Activated CD8-positive, alpha-beta T cell treated with anti-CD3 and anti-CD28 coated beads for 36 hours (primary cell): Measurements from ENCODE around the gene IGDCC3. TPM values are rescaled to one million over a fixed set of nuclear protein-coding genes. Genes with fewer than 3 reads are reported as not detected.

Source experiments
- ATAC-seq: fragments of 200-7000 bp; cut with Tn5 transposase; one replicate; pipeline ENCODE4 v1.10.0; 2021; ENCODE audit warnings: mild to moderate bottlenecking, moderate library complexity
- CTCF ChIA-PET: fragments of 350-600 bp; sonication (Branson Sonifier 250); formaldehyde crosslinking; loops from one replicate; lab custom pipeline; 2021; ENCODE audit warnings: antibody characterized with exemption; lab: Charles Lee
- POLR2A ChIA-PET: fragments of 350-600 bp; sonication (Branson Sonifier 250); formaldehyde crosslinking; loops from one replicate; lab custom pipeline; 2021; ENCODE audit warnings: antibody characterized with exemption; lab: Charles Lee
- DNase-seq: peaks from one replicate; pipeline ENCODE4 v3.0.0-alpha.2; 2020
- H3K27ac Mint-ChIP-seq: one replicate; pipeline ENCODE4 v1.8.0; 2021; ENCODE audit warnings: mild to moderate bottlenecking, mixed read lengths
- H3K27me3 Mint-ChIP-seq: one replicate; pipeline ENCODE4 v1.8.0; 2021; ENCODE audit warnings: mixed read lengths
- H3K36me3 Mint-ChIP-seq: one replicate; pipeline ENCODE4 v1.8.0; 2021; ENCODE audit warnings: low read depth, mixed read lengths
- H3K4me1 Mint-ChIP-seq: one replicate; pipeline ENCODE4 v1.8.0; 2021; ENCODE audit warnings: low read depth, mixed read lengths
- H3K4me3 Mint-ChIP-seq: one replicate; pipeline ENCODE4 v1.8.0; 2021; ENCODE audit warnings: mild to moderate bottlenecking, moderate library complexity, mixed read lengths
- H3K9me3 Mint-ChIP-seq: one replicate; pipeline ENCODE4 v1.8.0; 2021; ENCODE audit warnings: mixed read lengths
- CTCF ChIP-seq: fragments of 200-600 bp; IDR thresholded peaks from one replicate; pipeline ENCODE4 v1.8.0; 2022; ENCODE audit warnings: antibody characterized with exemption, mild to moderate bottlenecking
- intact Hi-C: fragments of 100-400 bp; cut with micrococcal nuclease; formaldehyde crosslinking; loops from one replicate; pipeline ENCODE4 v1.10.0; 2022
- total RNA-seq, 2 experiments: library from RNA; stranded (reverse); gene quantifications; one replicate each; pipeline ENCODE4 v1.2.3, GENCODE V29; 2021

Gene IGDCC3
- total RNA-seq, 2 experiments from 2014 or later, result not detected

GRCh38 chr15:65412556-65412955 lies 34.8 kb upstream of the IGDCC3 start:
- CTCF ChIA-PET, result interaction anchor here (0.6 to 1.4 kb wide), 3 partner anchors 7 to 28 kb away, joined by 3 to 6 read pairs (median 4); no protein-coding TSS in a partner anchor
- no peaks in the 10 kb centered on the region for H3K9me3 Mint-ChIP-seq
- H3K27ac Mint-ChIP-seq, result no peak overlapping the region
- H3K4me3 Mint-ChIP-seq, result no peak overlapping the region
- no peaks in the 10 kb centered on the region for H3K36me3 Mint-ChIP-seq
- POLR2A ChIA-PET, result no interaction called here
- peaks cover 6% of the 10 kb centered on the region for H3K4me1 Mint-ChIP-seq
- H3K27me3 Mint-ChIP-seq, result peaks cover 23% of the 10 kb centered on the region
- ATAC-seq (no peak), DNase-seq (no peak)
- intact Hi-C loops, result no loop called here
- no peak for TF ChIP-seq CTCF

GRCh38 chr15:65411465-65412071 lies 33.8 kb upstream of the IGDCC3 start:
- peaks cover 6% of the 10 kb centered on the region for H3K4me1 Mint-ChIP-seq
- H3K9me3 Mint-ChIP-seq, result no peaks in the 10 kb centered on the region
- POLR2A ChIA-PET, result no interaction called here
- H3K27ac Mint-ChIP-seq, result no peak overlapping the region
- CTCF ChIA-PET, result no interaction called here
- TF ChIP-seq CTCF, result no peak
- ATAC-seq (no peak), DNase-seq (no peak)
- no peak overlapping the region for H3K4me3 Mint-ChIP-seq
- intact Hi-C loops, result no loop called here
- peaks cover 17% of the 10 kb centered on the region for H3K27me3 Mint-ChIP-seq
- H3K36me3 Mint-ChIP-seq, result no peaks in the 10 kb centered on the region

GRCh38 chr15:65410972-65411371 lies 33.2 kb upstream of the IGDCC3 start:
- ATAC-seq (no peak), DNase-seq (no peak)
- POLR2A ChIA-PET, result no interaction called here
- H3K9me3 Mint-ChIP-seq, result no peaks in the 10 kb centered on the region
- H3K36me3 Mint-ChIP-seq, result no peaks in the 10 kb centered on the region
- peaks cover 19% of the 10 kb centered on the region for H3K27me3 Mint-ChIP-seq
- H3K4me1 Mint-ChIP-seq, result peaks cover 6% of the 10 kb centered on the region
- CTCF ChIA-PET, result no interaction called here
- no peak for TF ChIP-seq CTCF
- H3K27ac Mint-ChIP-seq, result no peak overlapping the region
- intact Hi-C loops, result no loop called here
- no peak overlapping the region for H3K4me3 Mint-ChIP-seq

GRCh38 chr15:65410036-65410435 lies 32.2 kb upstream of the IGDCC3 start:
- Mint-ChIP-seq H3K4me1 (peaks cover 6% of the 10 kb centered on the region), H3K9me3 (no peaks in the 10 kb centered on the region), H3K27me3 (peaks cover 19% of the 10 kb centered on the region), H3K36me3 (no peaks in the 10 kb centered on the region), H3K4me3 (no peak overlapping the region), H3K27ac (no peak overlapping the region)
- ATAC-seq, result no peak
- intact Hi-C loops, result no loop called here
- no peak for TF ChIP-seq CTCF
- ChIA-PET POLR2A (no interaction called here), CTCF (interaction anchor here (0.9 kb wide), 1 partner anchor 24 kb away, joined by 3 read pairs; no protein-coding TSS in a partner anchor)
- no peak for DNase-seq

GRCh38 chr15:65409036-65409631 lies 31.3 kb upstream of the IGDCC3 start:
- peak; percentile 27 for ATAC-seq
- ChIA-PET CTCF (interaction anchor here (0.9 kb wide), 1 partner anchor 23 kb away, joined by 3 read pairs; no protein-coding TSS in a partner anchor), POLR2A (interaction anchor here (0.6 kb wide), 1 partner anchor 28 kb away, joined by 3 read pairs; no protein-coding TSS in a partner anchor)
- TF ChIP-seq CTCF, result no peak
- Mint-ChIP-seq H3K4me1 (peaks cover 6% of the 10 kb centered on the region), H3K36me3 (no peaks in the 10 kb centered on the region), H3K9me3 (no peaks in the 10 kb centered on the region), H3K4me3 (no peak overlapping the region), H3K27me3 (peaks cover 23% of the 10 kb centered on the region), H3K27ac (no peak overlapping the region)
- intact Hi-C loops, result no loop called here
- no peak for DNase-seq
